Mammary epithelial cell (primary cell): ENCODE results near the gene CSN1S1.

Experiments
- EZH2 ChIP-seq: IDR thresholded peaks from 2 replicates; pipeline ENCODE4 v1.6.1; 2012; ENCODE audit warnings: low read length, inconsistent platforms, borderline replicate concordance
- TF ChIP-seq, protein P1 (sequence below), 2 donors: IDR thresholded peaks in 1 of 2; conservative IDR thresholded peaks in 1 of 2; 2 replicates each; pipeline ENCODE4 v1.5.1; 2011 to 2012; ENCODE audit warnings: inconsistent platforms in 2 of 2, low read length in 2 of 2, mild to moderate bottlenecking in 2 of 2, control low read depth in 1 of 2, low read depth in 1 of 2; ENCODE audit not compliant: insufficient read depth in 1 of 2; ENCODE audit errors: extremely low read depth in 1 of 2

DNA sequence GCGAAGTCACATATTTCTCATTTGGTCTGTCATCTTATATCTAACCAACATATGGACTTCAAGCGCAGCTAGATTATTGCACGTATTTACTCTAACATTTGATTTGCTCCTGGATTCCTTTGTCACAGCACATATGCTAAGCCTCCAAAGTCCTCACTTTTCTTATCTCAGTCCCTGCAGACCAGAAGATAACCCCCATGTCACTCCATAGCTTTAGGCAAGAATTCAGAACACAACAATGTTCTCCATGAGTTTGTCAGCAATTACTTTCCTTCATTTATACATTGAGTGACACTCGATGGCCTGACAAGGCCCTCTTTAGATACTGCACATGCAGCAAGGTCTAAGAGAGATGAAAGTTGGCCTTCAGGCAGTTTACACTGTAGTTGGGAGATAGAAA is 60.1 kb downstream of the CSN1S1 start:
- TF ChIP-seq, protein P1, sequence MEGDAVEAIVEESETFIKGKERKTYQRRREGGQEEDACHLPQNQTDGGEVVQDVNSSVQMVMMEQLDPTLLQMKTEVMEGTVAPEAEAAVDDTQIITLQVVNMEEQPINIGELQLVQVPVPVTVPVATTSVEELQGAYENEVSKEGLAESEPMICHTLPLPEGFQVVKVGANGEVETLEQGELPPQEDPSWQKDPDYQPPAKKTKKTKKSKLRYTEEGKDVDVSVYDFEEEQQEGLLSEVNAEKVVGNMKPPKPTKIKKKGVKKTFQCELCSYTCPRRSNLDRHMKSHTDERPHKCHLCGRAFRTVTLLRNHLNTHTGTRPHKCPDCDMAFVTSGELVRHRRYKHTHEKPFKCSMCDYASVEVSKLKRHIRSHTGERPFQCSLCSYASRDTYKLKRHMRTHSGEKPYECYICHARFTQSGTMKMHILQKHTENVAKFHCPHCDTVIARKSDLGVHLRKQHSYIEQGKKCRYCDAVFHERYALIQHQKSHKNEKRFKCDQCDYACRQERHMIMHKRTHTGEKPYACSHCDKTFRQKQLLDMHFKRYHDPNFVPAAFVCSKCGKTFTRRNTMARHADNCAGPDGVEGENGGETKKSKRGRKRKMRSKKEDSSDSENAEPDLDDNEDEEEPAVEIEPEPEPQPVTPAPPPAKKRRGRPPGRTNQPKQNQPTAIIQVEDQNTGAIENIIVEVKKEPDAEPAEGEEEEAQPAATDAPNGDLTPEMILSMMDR (conservative IDR thresholded peaks at IDR 0.05 in 1 of 2, IDR thresholded peaks at IDR 0.05 in 1 of 2; ENCODE audit: extremely low read depth in 1 of 2, insufficient read depth in 1 of 2, low read depth in 1 of 2, low read length in 2 of 2): no peak
- no peak for TF ChIP-seq EZH2
